K562 (cell line): ENCODE results near the gene TGFB2. TPM values are rescaled to one million over a fixed set of nuclear protein-coding genes. Genes with fewer than 3 reads are reported as not detected.

Source experiments
- ATAC-seq: fragments of 200-7000 bp; cut with Tn5 transposase; 3 replicates; pipeline ENCODE4 v1.9.1; 2020; ENCODE audit warnings: moderate library complexity
- BruUV-seq: library from RNA; stranded (reverse); fragments of 400-500 nt; replicated peaks from 2 replicates; lab custom pipeline; 2021; lab: Mats Ljungman, UMichigan
- CTCF ChIA-PET: fragments of 300-600 bp; formaldehyde crosslinking; extraction: SDS; loops from one replicate; lab custom pipeline; 2021; ENCODE audit warnings: low intra/inter-chr PET ratio; lab: Yijun Ruan, JAX
- POLR2A ChIA-PET: fragments of 300-600, 350-650 bp; sonication (Branson Sonifier 250); formaldehyde crosslinking; extraction: SDS; loops from one replicate; lab custom pipeline; 2021; ENCODE audit warnings: antibody characterized with exemption, inconsistent platforms; lab: Yijun Ruan, JAX
- DNase-seq, 4 experiments: peaks; one replicate each; pipeline versions ENCODE4 v3.0.0 to v3.0.0-alpha.2; 2011 to 2018; ENCODE audit warnings: low spot score in 3 of 4, mixed read lengths in 3 of 4; ENCODE audit errors: extremely low read depth in 1 of 4
- FAIRE-seq: peaks from 2 replicates; lab custom pipeline; 2011; peaks lifted over from hg19 to GRCh38; lab: Jason Lieb, UNC
- H2AFZ ChIP-seq: 2 replicates; pipeline ENCODE4 v1.6.0; 2011; ENCODE audit warnings: low read depth, low read length, control low read depth, inconsistent platforms
- H3K27ac ChIP-seq: fragments of 200-600 bp; 3 replicates; pipeline ENCODE4 v1.8.0; 2011; ENCODE audit warnings: low read depth, mild to moderate bottlenecking, control low read depth, inconsistent platforms, low read length, moderate library complexity, mixed read lengths; ENCODE audit errors: extremely low read depth
- H3K27me3 ChIP-seq, 2 experiments: fragments of 300-600 bp in 1 of 2; 2 replicates in 1 of 2; 3 replicates in 1 of 2; pipeline versions ENCODE4 v1.6.0 to v1.8.0; 2011; ENCODE audit warnings: inconsistent platforms in 2 of 2, low read length in 2 of 2, mild to moderate bottlenecking in 1 of 2, mixed read lengths in 1 of 2, moderate library complexity in 1 of 2; ENCODE audit not compliant: control insufficient read depth in 2 of 2, insufficient read depth in 2 of 2
- H3K36me3 ChIP-seq: fragments of 300-600 bp; 3 replicates; pipeline ENCODE4 v1.8.0; 2011; ENCODE audit warnings: mild to moderate bottlenecking, low read length, inconsistent platforms; ENCODE audit not compliant: control insufficient read depth, insufficient read depth
- H3K4me1 ChIP-seq, 2 experiments: fragments of 200-600 bp in 1 of 2; replicated peaks in 1 of 2; 2 replicates in 1 of 2; 3 replicates in 1 of 2; pipeline versions ENCODE4 v1.5.1 to v1.8.0; 2011; ENCODE audit warnings: inconsistent platforms in 2 of 2, low read length in 2 of 2, mild to moderate bottlenecking in 1 of 2, mixed read lengths in 1 of 2, moderate library complexity in 1 of 2; ENCODE audit not compliant: control insufficient read depth in 2 of 2, insufficient read depth in 2 of 2
- H3K4me2 ChIP-seq: 2 replicates; pipeline ENCODE4 v1.6.1; 2011; ENCODE audit warnings: low read length, control low read depth, inconsistent platforms, mixed read lengths; ENCODE audit not compliant: insufficient read depth
- H3K4me3 ChIP-seq: fragments of 200-600 bp; sonication (generic), shearing (Covaris generic); 2 replicates; pipeline ENCODE4 v1.5.1; 2016; ENCODE audit warnings: control low read depth, inconsistent platforms
- H3K79me2 ChIP-seq: fragments of 200-600 bp; 3 replicates; pipeline ENCODE4 v1.8.0; 2011; ENCODE audit warnings: low read length, inconsistent platforms; ENCODE audit not compliant: control insufficient read depth, insufficient read depth
- H3K9ac ChIP-seq, 2 experiments: 2 replicates each; pipeline versions ENCODE4 v1.6.0 to v1.6.1; 2011; ENCODE audit warnings: low read depth in 2 of 2, low read length in 2 of 2, control low read depth in 1 of 2, inconsistent platforms in 1 of 2, mild to moderate bottlenecking in 1 of 2, mixed read lengths in 1 of 2; ENCODE audit not compliant: insufficient read depth in 1 of 2
- H3K9me1 ChIP-seq: one replicate; pipeline ENCODE4 v1.6.0; 2011; ENCODE audit warnings: inconsistent platforms, mild to moderate bottlenecking, low read length, moderate library complexity; ENCODE audit not compliant: control insufficient read depth, insufficient read depth
- H3K9me3 ChIP-seq: replicated peaks from 2 replicates; pipeline ENCODE4 v1.5.1; 2011; ENCODE audit warnings: low read depth, low read length, inconsistent platforms; ENCODE audit not compliant: control insufficient read depth, insufficient read depth
- H4K20me1 ChIP-seq: replicated peaks from 2 replicates; pipeline ENCODE4 v1.6.1; 2011; ENCODE audit warnings: low read length, inconsistent platforms, mixed read lengths; ENCODE audit not compliant: control insufficient read depth, insufficient read depth
- BDP1 ChIP-seq: IDR thresholded peaks from 3 replicates; pipeline ENCODE4 v1.6.1; 2011; ENCODE audit not compliant: insufficient read length, insufficient read depth
- CREB1 ChIP-seq, 2 experiments: sonication (generic) in 1 of 2; formaldehyde crosslinking in 1 of 2; IDR thresholded peaks; 2 replicates each; pipeline versions ENCODE4 v1.6.1 to v1.8.0; 2012 to 2022; ENCODE audit warnings: inconsistent platforms in 1 of 2, mild to moderate bottlenecking in 1 of 2, missing genetic modification reagents in 1 of 2, moderate library complexity in 1 of 2
- ETV1 ChIP-seq: fragments of 450-650 bp; conservative IDR thresholded peaks from 2 replicates; pipeline ENCODE4 v1.6.1; 2016; ENCODE audit warnings: missing genetic modification characterization, control low read depth, low read depth, missing compliant biosample characterization
- FOS ChIP-seq: IDR thresholded peaks from 3 replicates; pipeline ENCODE4 v1.6.1; 2011; ENCODE audit not compliant: insufficient read length; ENCODE audit errors: extremely low read depth
- ILF3 ChIP-seq: fragments of 450-650 bp; IDR thresholded peaks from 2 replicates; pipeline ENCODE4 v1.6.1; 2018; ENCODE audit warnings: antibody characterized with exemption, mild to moderate bottlenecking, moderate library complexity, borderline replicate concordance
- KDM2B ChIP-seq: fragments of 250-450 bp; sonication (Bioruptor Pico); IDR thresholded peaks from 2 replicates; pipeline ENCODE4 v1.8.0; 2021; ENCODE audit warnings: mild to moderate bottlenecking, moderate library complexity
- KLF1 ChIP-seq: fragments of 450-650 bp; IDR thresholded peaks from 2 replicates; pipeline ENCODE4 v1.6.1; 2016; ENCODE audit warnings: missing genetic modification characterization, missing compliant biosample characterization
- MNT ChIP-seq, 2 experiments: fragments of 450-650 bp; conservative IDR thresholded peaks; 2 replicates each; pipeline ENCODE4 v1.6.1; 2017; ENCODE audit warnings: mild to moderate bottlenecking in 2 of 2, moderate library complexity in 2 of 2
- RAD21 ChIP-seq, 2 experiments: fragments of 250-450 bp in 1 of 2; fragments of 450-650 bp in 1 of 2; sonication (Bioruptor Pico) in 1 of 2; formaldehyde crosslinking in 1 of 2; IDR thresholded peaks in 1 of 2; conservative IDR thresholded peaks in 1 of 2; 2 replicates each; pipeline versions ENCODE4 v1.4.0 to v1.8.0; 2020 to 2022; ENCODE audit warnings: mild to moderate bottlenecking in 2 of 2, moderate library complexity in 1 of 2
- SMAD3 ChIP-seq: fragments of 450-650 bp; formaldehyde crosslinking; conservative IDR thresholded peaks from 2 replicates; pipeline ENCODE4 v1.4.0; 2020; ENCODE audit warnings: mild to moderate bottlenecking
- SUPT5H ChIP-seq: fragments of 450-650 bp; IDR thresholded peaks from 2 replicates; pipeline ENCODE4 v1.6.1; 2016
- TAF9B ChIP-seq: fragments of 450-650 bp; IDR thresholded peaks from 2 replicates; pipeline ENCODE4 v1.6.1; 2018; ENCODE audit warnings: mild to moderate bottlenecking; ENCODE audit not compliant: partially characterized antibody
- ZBTB34 ChIP-seq: fragments of 250-450 bp; sonication (Bioruptor Pico); IDR thresholded peaks from 2 replicates; pipeline ENCODE4 v1.8.0; 2021; ENCODE audit warnings: mild to moderate bottlenecking, moderate library complexity
- ZNF830 ChIP-seq: fragments of 250-450 bp; sonication (Bioruptor Pico); IDR thresholded peaks from 2 replicates; pipeline ENCODE4 v1.5.0; 2021; ENCODE audit warnings: mild to moderate bottlenecking
- WGBS: fragments of 100-300 bp; shearing (Covaris generic); methylation state at CpG from one replicate; pipeline ENCODE4 v1.1.6; 2016; ENCODE audit warnings: low coverage, mixed read lengths; ENCODE audit not compliant: insufficient coverage; ENCODE audit errors: missing lambda C conversion rate; 5-methylcytosine and 5-hydroxymethylcytosine counted together
- in situ Hi-C: fragments of 300-500 bp; cut with MboI; formaldehyde crosslinking; loops from 4 replicates; pipeline ENCODE4 v1.15.0; 2018; ENCODE audit warnings: inconsistent platforms, mixed read lengths
- intact Hi-C: fragments of 100-400 bp; cut with micrococcal nuclease; formaldehyde crosslinking; loops from 2 replicates; pipeline ENCODE4 v1.14.2; 2022
- polyA plus RNA-seq, 8 experiments: library from polyadenylated mRNA; depleted of rRNA in 4 of 8; stranded (reverse) in 5 of 8; unstranded in 3 of 8; fragments of >200 nt; fragmentation: Nextera tagmentation in 2 of 8; fragmentation: Illumina TruSeq in 1 of 8; extraction: Ambion mirVana in 2 of 8; extraction: Trizol in 1 of 8; gene quantifications; 2 replicates each; pipeline versions ENCODE4 v1.2.1 to v1.2.3, GENCODE V29; 2011 to 2014; ENCODE audit warnings: inconsistent platforms in 1 of 8, missing spikeins in 1 of 8
- total RNA-seq, 7 experiments: library from RNA; depleted of rRNA in 6 of 7; stranded (reverse); fragments of >200 nt in 6 of 7; fragmentation: Illumina TruSeq in 2 of 7; extraction: Trizol in 2 of 7; gene quantifications; 2 replicates each; pipeline versions ENCODE4 v1.2.1 to v1.2.3, GENCODE V29; 2011 to 2021; ENCODE audit warnings: low replicate concordance in 1 of 7

TGFB2 gene
- total and polyA plus RNA-seq, 9 of the 15 experiments (the other 6 are each of a cell fraction or from before 2014, with no cell fraction given), result 0.03 to 0.41 (median 0.11) TPM; not detected in 3

- BruUV-seq, result no TSS peak
- H3K79me2 ChIP-seq, result no peaks in the 10 kb centered on the region
- H3K4me3 ChIP-seq, result no peak overlapping the region
- in situ Hi-C loops (no loop called here), intact Hi-C loops (no loop called here)
- H3K4me1 ChIP-seq, result no peaks in the 10 kb centered on the region
- H3K9ac ChIP-seq, result no peak overlapping the region
- no peak overlapping the region for H3K4me2 ChIP-seq
- 0% methylated on average over 6 of the region's 6 CpGs for WGBS
- H3K36me3 ChIP-seq, result no peaks in the 10 kb centered on the region
- H4K20me1 ChIP-seq, result no peaks in the 10 kb centered on the region
- no peak for FAIRE-seq
- H3K27ac ChIP-seq, result no peak overlapping the region
- CTCF ChIA-PET, result no interaction called here
- ATAC-seq, result no peak
- H3K27me3 ChIP-seq, result peaks cover 3 to 20% of the 10 kb centered on the region in 2 experiments; a peak in 3 of 5 replicates
- no peaks in the 10 kb centered on the region for H3K9me3 ChIP-seq
- DNase-seq, result no peak
- POLR2A ChIA-PET, result interaction anchor here (0.6 kb wide), 1 partner anchor 322 kb away, joined by 3 read pairs; no protein-coding TSS in a partner anchor
- TF ChIP-seq SMAD3 (CRISPR knock-in tag) (no peak), CREB1 (IDR thresholded peaks at IDR 0.05) (no peak), CREB1 (CRISPR knock-in tag; IDR thresholded peaks at IDR 0.05) (no peak), ZNF830 (no peak), ETV1 (no peak), TAF9B (no peak), RAD21 (CRISPR knock-in tag; conservative IDR thresholded peaks at IDR 0.05 in 1 of 2, IDR thresholded peaks at IDR 0.05 in 1 of 2) (no peak), FOS (no peak), ILF3 (no peak), KDM2B (CRISPR knock-in tag) (no peak), ZBTB34 (CRISPR knock-in tag) (no peak), BDP1 (no peak), SUPT5H (no peak), MNT (conservative IDR thresholded peaks at IDR 0.05) (no peak), KLF1 (no peak)
- no peak overlapping the region for H2AFZ ChIP-seq
- H3K9me1 ChIP-seq, result no peaks in the 10 kb centered on the region
Measured at GRCh38 chr1:218408135-218408534, 63.0 kb downstream of the TGFB2 start.
